Fibroblast of gingiva (primary cell): Measurements from ENCODE around the gene LAS1L.
"Not testable (repeated sequence)": the region's sequence is repeated elsewhere in the genome, so short reads cannot be mapped to it uniquely, and the experiment has no call there.

Experiments
- DNase-seq: peaks from one replicate; pipeline ENCODE4 v3.0.0-alpha.2; 2011; ENCODE audit warnings: low read depth

LAS1L gene

GRCh38 chrX:65517923-65518322 lies 16.7 kb downstream of the LAS1L start:
- no peak for DNase-seq

GRCh38 chrX:65516756-65517155 lies 17.8 kb downstream of the LAS1L start:
- DNase-seq = no peak

GRCh38 chrX:65513610-65514009 lies 21.0 kb downstream of the LAS1L start:
- DNase-seq = no peak

GRCh38 chrX:65509400-65509799 lies 25.2 kb downstream of the LAS1L start:
- DNase-seq = no peak

GRCh38 chrX:65508851-65509250 lies 25.7 kb downstream of the LAS1L start:
- DNase-seq = no peak

- no peak for DNase-seq
These were observed 32.0 kb downstream of the LAS1L start for GRCh38 chrX:65502618-65503017.

- no peak for DNase-seq
These were observed 41.2 kb downstream of the LAS1L start for GRCh38 chrX:65493431-65493830.

- DNase-seq = no peak
These were observed 43.0 kb downstream of the LAS1L start for GRCh38 chrX:65491620-65492019.

GRCh38 chrX:65488495-65488894 lies 46.1 kb downstream of the LAS1L start:
- DNase-seq = peak; percentile 14

- DNase-seq = no peak
These were observed 53.6 kb downstream of the LAS1L start for GRCh38 chrX:65480960-65481359.

GRCh38 chrX:65479102-65479501 lies 55.5 kb downstream of the LAS1L start:
- DNase-seq = not testable (repeated sequence)

GRCh38 chrX:65476564-65476963 lies 58.0 kb downstream of the LAS1L start:
- no peak for DNase-seq

- no peak for DNase-seq
These were observed 71.0 kb downstream of the LAS1L start for GRCh38 chrX:65463550-65463949.
